Measurements from ENCODE around the gene SMYD5.

Gene SMYD5

DNA sequence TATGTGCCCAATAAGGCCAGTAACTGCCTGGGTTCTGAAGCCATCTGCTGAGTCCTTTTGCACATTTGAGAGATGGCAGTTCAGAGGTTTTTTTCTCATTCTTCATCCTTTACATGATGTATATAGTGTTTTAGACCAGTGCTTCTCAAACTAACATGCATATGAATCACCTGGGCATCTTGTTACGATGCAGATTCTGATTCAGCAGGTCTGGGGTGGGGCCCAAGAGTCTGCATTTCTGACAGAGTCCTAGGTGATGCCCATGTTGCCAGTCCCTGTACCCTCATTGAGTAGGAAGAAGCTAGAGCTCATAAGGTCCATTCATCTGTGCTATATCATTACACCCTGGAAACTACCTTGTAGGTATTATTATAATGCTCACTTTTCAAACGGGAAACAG lies 3.8 kb downstream of the SMYD5 start:
- no peak overlapping the region for H3K4me3 ChIP-seq (ENCODE audit: low read depth, low read length)
- TF ChIP-seq CTCF (IDR thresholded peaks at IDR 0.05; ENCODE audit: low read depth, low read length, missing control alignments) = no peak
- no peak for DNase-seq (ENCODE audit: low read depth)
- in situ Hi-C loops (cut with HindIII; ENCODE audit: low sequenced_read_pairs) = no loop called here

DNA sequence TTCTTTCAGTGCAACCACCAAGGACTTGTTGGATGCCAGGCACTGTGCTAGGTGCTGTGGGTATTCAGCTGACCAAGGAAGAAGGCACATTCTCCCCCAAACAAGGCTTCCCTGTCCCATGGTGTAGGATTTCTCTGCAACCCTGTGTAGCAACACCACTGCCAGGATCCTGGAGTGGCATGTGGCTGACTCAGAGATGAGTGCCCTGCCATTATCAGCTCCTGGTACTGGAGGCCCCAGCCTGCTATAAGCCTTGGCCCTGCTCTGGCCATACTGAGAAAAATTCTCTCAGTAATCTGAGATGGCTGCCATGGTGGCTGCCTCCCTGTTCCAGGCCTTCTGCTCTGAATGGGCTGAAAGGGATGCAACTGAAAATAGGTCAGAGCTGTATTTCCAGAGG lies 4.3 kb downstream of the SMYD5 start:
- H3K4me3 ChIP-seq (ENCODE audit: low read depth, low read length) = no peak overlapping the region
- TF ChIP-seq CTCF (IDR thresholded peaks at IDR 0.05; ENCODE audit: low read depth, low read length, missing control alignments) = no peak
- DNase-seq (ENCODE audit: low read depth) = no peak
- in situ Hi-C loops (cut with HindIII; ENCODE audit: low sequenced_read_pairs) = no loop called here

- TF ChIP-seq CTCF (IDR thresholded peaks at IDR 0.05; ENCODE audit: low read depth, low read length, missing control alignments) = no peak
- in situ Hi-C loops (cut with HindIII; ENCODE audit: low sequenced_read_pairs) = no loop called here
- H3K4me3 ChIP-seq (ENCODE audit: low read depth, low read length) = no peak overlapping the region
- DNase-seq (ENCODE audit: low read depth) = no peak
These were observed 9.8 kb downstream of the SMYD5 start for GRCh38 chr2:73223821-73224220.

GRCh38 chr2:73225513-73226360 lies 11.7 kb downstream of the SMYD5 start:
- no peak overlapping the region for H3K4me3 ChIP-seq (ENCODE audit: low read depth, low read length)
- in situ Hi-C loops (cut with HindIII; ENCODE audit: low sequenced_read_pairs) = no loop called here
- no peak for TF ChIP-seq CTCF (IDR thresholded peaks at IDR 0.05; ENCODE audit: low read depth, low read length, missing control alignments)
- no peak for DNase-seq (ENCODE audit: low read depth)

DNA sequence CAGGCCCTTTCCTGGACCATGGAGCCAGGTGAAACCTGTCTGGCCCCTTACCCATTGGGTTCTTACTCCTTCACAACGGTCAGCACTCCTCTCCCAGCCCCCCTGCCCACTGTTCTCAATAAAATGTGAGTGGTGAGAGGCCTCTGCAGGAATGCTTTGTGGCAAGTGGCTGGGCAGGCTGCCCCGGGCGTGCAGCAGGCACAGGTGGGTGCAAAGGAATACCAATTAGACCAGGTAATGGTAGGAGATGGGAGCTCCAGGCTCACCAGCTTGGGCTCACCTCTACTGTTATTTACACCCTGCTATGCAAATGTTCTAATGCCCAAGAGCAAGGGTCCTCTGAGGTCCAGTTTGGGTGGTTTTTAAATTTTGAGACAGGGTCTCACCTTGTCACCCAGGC lies 13.0 kb downstream of the SMYD5 start:
- DNase-seq (ENCODE audit: low read depth) = no peak
- in situ Hi-C loops (cut with HindIII; ENCODE audit: low sequenced_read_pairs) = no loop called here
- H3K4me3 ChIP-seq (ENCODE audit: low read depth, low read length) = no peak overlapping the region
- no peak for TF ChIP-seq CTCF (IDR thresholded peaks at IDR 0.05; ENCODE audit: low read depth, low read length, missing control alignments)

- no peak overlapping the region for H3K4me3 ChIP-seq (ENCODE audit: low read depth, low read length)
- in situ Hi-C loops (cut with HindIII; ENCODE audit: low sequenced_read_pairs) = no loop called here
- no peak for TF ChIP-seq CTCF (IDR thresholded peaks at IDR 0.05; ENCODE audit: low read depth, low read length, missing control alignments)
- DNase-seq (ENCODE audit: low read depth) = no peak
These were observed 14.6 kb downstream of the SMYD5 start for GRCh38 chr2:73228631-73229030.
